ENCODE measurements around the gene RND3. TPM values are rescaled to one million over a fixed set of nuclear protein-coding genes. Genes with fewer than 3 reads are reported as not detected.

RND3 gene
- total RNA-seq, 1 experiment from 2014 or later, result 80.0 TPM

- no peak for DNase-seq (ENCODE audit: low read depth)
- in situ Hi-C loops (cut with HindIII; ENCODE audit: low pct_unique_long_range_greater_than_20kb, low sequenced_read_pairs), result no loop called here
These were observed 21.5 kb downstream of the RND3 start for GRCh38 chr2:150465703-150466569.

- in situ Hi-C loops (cut with HindIII; ENCODE audit: low pct_unique_long_range_greater_than_20kb, low sequenced_read_pairs), result no loop called here
- no peak for DNase-seq (ENCODE audit: low read depth)
These were observed 22.5 kb downstream of the RND3 start for GRCh38 chr2:150464986-150465385.

- no peak for DNase-seq (ENCODE audit: low read depth)
- in situ Hi-C loops (cut with HindIII; ENCODE audit: low pct_unique_long_range_greater_than_20kb, low sequenced_read_pairs), result no loop called here
These were observed 23.2 kb downstream of the RND3 start for GRCh38 chr2:150464270-150464669.

- in situ Hi-C loops (cut with HindIII; ENCODE audit: low pct_unique_long_range_greater_than_20kb, low sequenced_read_pairs), result no loop called here
These were observed 24.7 kb downstream of the RND3 start for GRCh38 chr2:150462770-150463169.

GRCh38 chr2:150459281-150459680 is 28.2 kb downstream of the RND3 start:
- DNase-seq (ENCODE audit: low read depth), result no peak
- in situ Hi-C loops (cut with HindIII; ENCODE audit: low pct_unique_long_range_greater_than_20kb, low sequenced_read_pairs), result no loop called here

More at GRCh38 chr2:150462770-150463169, 24.7 kb downstream of the RND3 start:
- no peak for DNase-seq (ENCODE audit: low read depth)

- in situ Hi-C loops (cut with HindIII; ENCODE audit: low pct_unique_long_range_greater_than_20kb, low sequenced_read_pairs), result no loop called here
- DNase-seq (ENCODE audit: low read depth), result no peak
These were observed 36.7 kb downstream of the RND3 start for GRCh38 chr2:150450765-150451164.

GRCh38 chr2:150449856-150450255 is 37.6 kb downstream of the RND3 start:
- in situ Hi-C loops (cut with HindIII; ENCODE audit: low pct_unique_long_range_greater_than_20kb, low sequenced_read_pairs), result no loop called here
- DNase-seq (ENCODE audit: low read depth), result no peak

GRCh38 chr2:150445398-150445797 is 42.1 kb downstream of the RND3 start:
- DNase-seq (ENCODE audit: low read depth), result no peak
- in situ Hi-C loops (cut with HindIII; ENCODE audit: low pct_unique_long_range_greater_than_20kb, low sequenced_read_pairs), result no loop called here

GRCh38 chr2:150442484-150442883 is 45.0 kb downstream of the RND3 start:
- in situ Hi-C loops (cut with HindIII; ENCODE audit: low pct_unique_long_range_greater_than_20kb, low sequenced_read_pairs), result no loop called here
- DNase-seq (ENCODE audit: low read depth), result no peak

GRCh38 chr2:150441784-150442183 is 45.7 kb downstream of the RND3 start:
- in situ Hi-C loops (cut with HindIII; ENCODE audit: low pct_unique_long_range_greater_than_20kb, low sequenced_read_pairs), result no loop called here
- DNase-seq (ENCODE audit: low read depth), result no peak

- no peak for DNase-seq (ENCODE audit: low read depth)
- in situ Hi-C loops (cut with HindIII; ENCODE audit: low pct_unique_long_range_greater_than_20kb, low sequenced_read_pairs), result no loop called here
These were observed 46.2 kb downstream of the RND3 start for GRCh38 chr2:150441226-150441625.

- DNase-seq (ENCODE audit: low read depth), result no peak
- in situ Hi-C loops (cut with HindIII; ENCODE audit: low pct_unique_long_range_greater_than_20kb, low sequenced_read_pairs), result no loop called here
These were observed 48.8 kb downstream of the RND3 start for GRCh38 chr2:150438654-150439053.

- DNase-seq (ENCODE audit: low read depth), result no peak
- in situ Hi-C loops (cut with HindIII; ENCODE audit: low pct_unique_long_range_greater_than_20kb, low sequenced_read_pairs), result no loop called here
These were observed 49.4 kb downstream of the RND3 start for GRCh38 chr2:150438041-150438440.

- in situ Hi-C loops (cut with HindIII; ENCODE audit: low pct_unique_long_range_greater_than_20kb, low sequenced_read_pairs), result no loop called here
- no peak for DNase-seq (ENCODE audit: low read depth)
These were observed 55.2 kb downstream of the RND3 start for GRCh38 chr2:150432312-150432625.

GRCh38 chr2:150431561-150432311 is 55.7 kb downstream of the RND3 start:
- in situ Hi-C loops (cut with HindIII; ENCODE audit: low pct_unique_long_range_greater_than_20kb, low sequenced_read_pairs), result no loop called here
- DNase-seq (ENCODE audit: low read depth), result no peak

GRCh38 chr2:150429384-150429961 is 58.0 kb downstream of the RND3 start:
- DNase-seq (ENCODE audit: low read depth), result no peak
- in situ Hi-C loops (cut with HindIII; ENCODE audit: low pct_unique_long_range_greater_than_20kb, low sequenced_read_pairs), result no loop called here

GRCh38 chr2:150428641-150429040 is 58.8 kb downstream of the RND3 start:
- no peak for DNase-seq (ENCODE audit: low read depth)
- in situ Hi-C loops (cut with HindIII; ENCODE audit: low pct_unique_long_range_greater_than_20kb, low sequenced_read_pairs), result no loop called here

- in situ Hi-C loops (cut with HindIII; ENCODE audit: low pct_unique_long_range_greater_than_20kb, low sequenced_read_pairs), result no loop called here
- no peak for DNase-seq (ENCODE audit: low read depth)
These were observed 60.2 kb downstream of the RND3 start for GRCh38 chr2:150427298-150427697.

GRCh38 chr2:150426724-150427123 is 60.7 kb downstream of the RND3 start:
- no peak for DNase-seq (ENCODE audit: low read depth)
- in situ Hi-C loops (cut with HindIII; ENCODE audit: low pct_unique_long_range_greater_than_20kb, low sequenced_read_pairs), result no loop called here
